CD8-positive, alpha-beta memory T cell (primary cell): ENCODE measurements around the gene PTPRM. TPM values are rescaled to one million over a fixed set of nuclear protein-coding genes. Genes with fewer than 3 reads are reported as not detected.

Source experiments
- CTCF ChIA-PET: fragments of 350-600 bp; sonication (Branson Sonifier 250); formaldehyde crosslinking; loops from one replicate; lab custom pipeline; 2021; ENCODE audit warnings: antibody characterized with exemption; lab: Charles Lee
- POLR2A ChIA-PET: fragments of 350-600 bp; sonication (Branson Sonifier 250); formaldehyde crosslinking; loops from one replicate; lab custom pipeline; 2021; ENCODE audit warnings: antibody characterized with exemption; lab: Charles Lee
- DNase-seq, 5 donors: peaks; one replicate each; pipeline versions ENCODE4 v3.0.0 to v3.0.0-alpha.2; 2020 to 2022; ENCODE audit warnings: mixed read lengths in 1 of 5
- H3K27ac ChIP-seq: one replicate; pipeline ENCODE4 v1.7.0; 2013; ENCODE audit warnings: low read depth, mild to moderate bottlenecking, low read length, moderate library complexity
- H3K27me3 ChIP-seq: 2 replicates; pipeline ENCODE4 v1.7.0; 2013; ENCODE audit warnings: low read length, mild to moderate bottlenecking; ENCODE audit not compliant: insufficient read depth, poor library complexity, severe bottlenecking
- H3K36me3 ChIP-seq: 2 replicates; pipeline ENCODE4 v1.7.0; 2013; ENCODE audit warnings: mild to moderate bottlenecking, low read length, moderate library complexity; ENCODE audit not compliant: insufficient read depth
- H3K4me1 ChIP-seq: 2 replicates; pipeline ENCODE4 v1.7.0; 2013; ENCODE audit warnings: mild to moderate bottlenecking, low read length, moderate library complexity; ENCODE audit not compliant: insufficient read depth
- H3K4me3 ChIP-seq: 2 replicates; pipeline ENCODE4 v1.7.0; 2013; ENCODE audit warnings: mild to moderate bottlenecking, low read length
- H3K9me3 ChIP-seq: 2 replicates; pipeline ENCODE4 v1.7.0; 2013; ENCODE audit warnings: mild to moderate bottlenecking, low read length
- H3K27ac Mint-ChIP-seq, 8 donors: one replicate each; pipeline ENCODE4 v1.8.0; 2020 to 2021; ENCODE audit warnings: mixed read lengths in 8 of 8, mild to moderate bottlenecking in 6 of 8, inconsistent platforms in 3 of 8, moderate library complexity in 3 of 8
- H3K27me3 Mint-ChIP-seq, 2 donors: one replicate each; pipeline ENCODE4 v1.8.0; 2020 to 2021; ENCODE audit warnings: mixed read lengths in 2 of 2, mild to moderate bottlenecking in 1 of 2, moderate library complexity in 1 of 2
- H3K36me3 Mint-ChIP-seq, 3 donors: one replicate each; pipeline ENCODE4 v1.8.0; 2020 to 2021; ENCODE audit warnings: mixed read lengths in 3 of 3, inconsistent platforms in 1 of 3, mild to moderate bottlenecking in 1 of 3
- H3K4me1 Mint-ChIP-seq, 3 donors: one replicate each; pipeline ENCODE4 v1.8.0; 2020 to 2021; ENCODE audit warnings: mixed read lengths in 3 of 3, inconsistent platforms in 1 of 3, mild to moderate bottlenecking in 1 of 3
- H3K4me3 Mint-ChIP-seq, 7 donors: one replicate each; pipeline ENCODE4 v1.8.0; 2020 to 2021; ENCODE audit warnings: mixed read lengths in 7 of 7, mild to moderate bottlenecking in 6 of 7, moderate library complexity in 4 of 7, inconsistent platforms in 2 of 7
- H3K9me3 Mint-ChIP-seq, 5 donors: one replicate each; pipeline ENCODE4 v1.8.0; 2020 to 2022; ENCODE audit warnings: mixed read lengths in 5 of 5, mild to moderate bottlenecking in 3 of 5, moderate library complexity in 2 of 5, inconsistent platforms in 1 of 5
- polyA plus RNA-seq: library from polyadenylated mRNA; unstranded; fragments of 300-500 nt; fragmentation: Illumina TruSeq; gene quantifications from one replicate; pipeline ENCODE4 v1.2.3, GENCODE V29; 2021
- total RNA-seq, 2 experiments: library from RNA; stranded (reverse); gene quantifications; one replicate each; pipeline ENCODE4 v1.2.3, GENCODE V29; 2021

PTPRM gene
- total and polyA plus RNA-seq, 3 experiments from 2014 or later = 3.9 to 7.4 (median 5.3) TPM

GRCh38 chr18:7626922-7627440, 59.9 kb downstream of the PTPRM start:
- DNase-seq = no peak
- Histone ChIP-seq H3K9me3 (no peaks in the 10 kb centered on the region), H3K4me3 (no peak overlapping the region), H3K4me1 (no peaks in the 10 kb centered on the region), H3K36me3 (no peaks in the 10 kb centered on the region), H3K27me3 (no peaks in the 10 kb centered on the region), H3K27ac (no peak overlapping the region)
- Mint-ChIP-seq H3K36me3 (peaks cover 0 to 1% (median 0%) of the 10 kb centered on the region in 3 donors), H3K4me1 (no peaks in the 10 kb centered on the region), H3K4me3 (no peak overlapping the region), H3K27ac (peak overlapping the region in 1 of 8 donors; percentile 5), H3K27me3 (no peaks in the 10 kb centered on the region), H3K9me3 (peaks cover 0 to 13% (median 4%) of the 10 kb centered on the region in 5 donors)
- POLR2A ChIA-PET = no interaction called here
- CTCF ChIA-PET = no interaction called here

GRCh38 chr18:7629416-7629815, 62.3 kb downstream of the PTPRM start:
- Histone ChIP-seq H3K27ac (no peak overlapping the region), H3K4me1 (no peaks in the 10 kb centered on the region), H3K36me3 (no peaks in the 10 kb centered on the region), H3K9me3 (no peaks in the 10 kb centered on the region), H3K27me3 (no peaks in the 10 kb centered on the region), H3K4me3 (no peak overlapping the region)
- POLR2A ChIA-PET = no interaction called here
- Mint-ChIP-seq H3K4me3 (no peak overlapping the region), H3K27me3 (no peaks in the 10 kb centered on the region), H3K27ac (no peak overlapping the region), H3K9me3 (peaks cover 0 to 15% (median 4%) of the 10 kb centered on the region in 5 donors), H3K4me1 (no peaks in the 10 kb centered on the region), H3K36me3 (peaks cover 0 to 1% (median 0%) of the 10 kb centered on the region in 3 donors)
- no peak for DNase-seq
- CTCF ChIA-PET = no interaction called here

- Mint-ChIP-seq H3K36me3 (peaks cover 0 to 1% (median 0%) of the 10 kb centered on the region in 3 donors), H3K4me1 (no peaks in the 10 kb centered on the region), H3K27ac (no peak overlapping the region), H3K4me3 (no peak overlapping the region), H3K9me3 (peaks cover 0 to 12% (median 4%) of the 10 kb centered on the region in 5 donors), H3K27me3 (no peaks in the 10 kb centered on the region)
- no peak overlapping the region for H3K27ac ChIP-seq
- CTCF ChIA-PET = no interaction called here
- H3K9me3 ChIP-seq = no peaks in the 10 kb centered on the region
- no peak overlapping the region for H3K4me3 ChIP-seq
- no peaks in the 10 kb centered on the region for H3K36me3 ChIP-seq
- no peaks in the 10 kb centered on the region for H3K4me1 ChIP-seq
- H3K27me3 ChIP-seq = no peaks in the 10 kb centered on the region
- POLR2A ChIA-PET = no interaction called here
- DNase-seq = no peak
Observed at GRCh38 chr18:7630731-7631442, 63.8 kb downstream of the PTPRM start.

GRCh38 chr18:7632152-7633098, 65.3 kb downstream of the PTPRM start:
- peaks cover 0 to 11% (median 6%) of the 10 kb centered on the region in 5 donors for H3K9me3 Mint-ChIP-seq
- ChIA-PET CTCF (no interaction called here), POLR2A (no interaction called here)
- no peaks in the 10 kb centered on the region for H3K4me1 ChIP-seq
- H3K4me1 Mint-ChIP-seq = no peaks in the 10 kb centered on the region
- H3K27ac ChIP-seq = no peak overlapping the region
- no peak for DNase-seq
- H3K27ac Mint-ChIP-seq = no peak overlapping the region
- no peaks in the 10 kb centered on the region for H3K27me3 ChIP-seq
- no peak overlapping the region for H3K4me3 ChIP-seq
- H3K36me3 ChIP-seq = no peaks in the 10 kb centered on the region
- no peak overlapping the region for H3K4me3 Mint-ChIP-seq
- no peaks in the 10 kb centered on the region for H3K9me3 ChIP-seq
- H3K27me3 Mint-ChIP-seq = no peaks in the 10 kb centered on the region
- peaks cover 0 to 1% (median 0%) of the 10 kb centered on the region in 3 donors for H3K36me3 Mint-ChIP-seq

GRCh38 chr18:7633171-7633570, 66.1 kb downstream of the PTPRM start:
- no peak overlapping the region for H3K27ac Mint-ChIP-seq
- no peak for DNase-seq
- H3K36me3 Mint-ChIP-seq = peaks cover 0 to 1% (median 0%) of the 10 kb centered on the region in 3 donors
- Histone ChIP-seq H3K4me1 (no peaks in the 10 kb centered on the region), H3K27me3 (no peaks in the 10 kb centered on the region), H3K4me3 (no peak overlapping the region), H3K9me3 (no peaks in the 10 kb centered on the region), H3K36me3 (no peaks in the 10 kb centered on the region), H3K27ac (no peak overlapping the region)
- peaks cover 0 to 9% (median 6%) of the 10 kb centered on the region in 5 donors for H3K9me3 Mint-ChIP-seq
- no peaks in the 10 kb centered on the region for H3K4me1 Mint-ChIP-seq
- H3K27me3 Mint-ChIP-seq = no peaks in the 10 kb centered on the region
- POLR2A ChIA-PET = no interaction called here
- H3K4me3 Mint-ChIP-seq = no peak overlapping the region
- CTCF ChIA-PET = no interaction called here

GRCh38 chr18:7635948-7636347, 68.8 kb downstream of the PTPRM start:
- H3K27me3 Mint-ChIP-seq = no peaks in the 10 kb centered on the region
- no peak for DNase-seq
- Histone ChIP-seq H3K4me1 (no peaks in the 10 kb centered on the region), H3K4me3 (no peak overlapping the region), H3K9me3 (no peaks in the 10 kb centered on the region), H3K27me3 (no peaks in the 10 kb centered on the region), H3K36me3 (no peaks in the 10 kb centered on the region), H3K27ac (no peak overlapping the region)
- no peaks in the 10 kb centered on the region for H3K4me1 Mint-ChIP-seq
- no peak overlapping the region for H3K4me3 Mint-ChIP-seq
- ChIA-PET CTCF (no interaction called here), POLR2A (no interaction called here)
- H3K9me3 Mint-ChIP-seq = peaks cover 0 to 4% (median 1%) of the 10 kb centered on the region in 5 donors
- no peaks in the 10 kb centered on the region for H3K36me3 Mint-ChIP-seq
- H3K27ac Mint-ChIP-seq = no peak overlapping the region

GRCh38 chr18:7637269-7637668, 70.2 kb downstream of the PTPRM start:
- ChIA-PET POLR2A (no interaction called here), CTCF (no interaction called here)
- Mint-ChIP-seq H3K27me3 (no peaks in the 10 kb centered on the region), H3K4me1 (no peaks in the 10 kb centered on the region), H3K9me3 (peaks cover 0 to 5% (median 1%) of the 10 kb centered on the region in 5 donors), H3K27ac (no peak overlapping the region), H3K36me3 (no peaks in the 10 kb centered on the region), H3K4me3 (no peak overlapping the region)
- H3K27ac ChIP-seq = no peak overlapping the region
- H3K4me1 ChIP-seq = no peaks in the 10 kb centered on the region
- no peak overlapping the region for H3K4me3 ChIP-seq
- no peaks in the 10 kb centered on the region for H3K9me3 ChIP-seq
- no peaks in the 10 kb centered on the region for H3K27me3 ChIP-seq
- DNase-seq = no peak
- H3K36me3 ChIP-seq = no peaks in the 10 kb centered on the region

- H3K4me3 ChIP-seq = no peak overlapping the region
- no peaks in the 10 kb centered on the region for H3K9me3 ChIP-seq
- H3K4me1 ChIP-seq = no peaks in the 10 kb centered on the region
- H3K36me3 ChIP-seq = no peaks in the 10 kb centered on the region
- Mint-ChIP-seq H3K27ac (no peak overlapping the region), H3K4me3 (no peak overlapping the region), H3K27me3 (no peaks in the 10 kb centered on the region), H3K9me3 (peaks cover 0 to 5% (median 1%) of the 10 kb centered on the region in 5 donors), H3K4me1 (no peaks in the 10 kb centered on the region), H3K36me3 (no peaks in the 10 kb centered on the region)
- ChIA-PET POLR2A (no interaction called here), CTCF (no interaction called here)
- no peak overlapping the region for H3K27ac ChIP-seq
- H3K27me3 ChIP-seq = no peaks in the 10 kb centered on the region
- no peak for DNase-seq
Observed at GRCh38 chr18:7638321-7638720, 71.2 kb downstream of the PTPRM start.
